Measurements from ENCODE around the gene KRT74. TPM values are rescaled to one million over a fixed set of nuclear protein-coding genes. Genes with fewer than 3 reads are reported as not detected.

KRT74 gene
- total RNA-seq, 1 experiment from 2014 or later: not detected

DNA sequence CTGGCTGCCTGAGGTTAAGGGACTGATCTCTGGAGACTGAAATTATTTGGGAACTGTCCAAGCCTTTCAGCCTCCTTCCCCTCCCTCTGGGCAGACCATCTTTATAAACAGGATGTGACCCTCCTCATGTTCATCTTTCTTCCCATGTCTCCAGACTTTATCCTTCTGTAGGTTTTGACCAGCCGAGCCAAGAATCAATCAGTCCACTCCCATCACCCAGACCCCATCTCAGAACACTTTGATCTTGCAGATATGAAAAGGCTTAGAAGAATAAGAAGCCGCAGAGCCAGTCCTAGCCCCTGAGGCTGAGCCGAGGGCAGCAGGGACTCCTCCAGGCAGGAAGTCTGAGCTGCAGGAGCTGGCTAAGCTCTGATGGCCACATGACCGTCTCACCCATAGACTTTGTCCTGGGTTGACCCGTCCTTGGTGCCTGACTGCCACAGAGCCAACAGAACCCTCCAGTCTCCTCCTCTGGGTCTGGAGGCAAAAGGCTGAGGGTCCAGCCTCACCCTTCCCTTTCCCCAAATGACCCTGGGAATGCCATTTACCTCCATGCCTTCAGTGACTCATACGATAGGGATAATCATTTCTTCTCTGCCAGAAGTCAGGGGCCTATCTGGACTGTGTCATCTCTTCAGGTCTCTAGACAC, 22.3 kb downstream of the KRT74 start:
- DNase-seq: peak; percentile 53 to 80
- POLR2A ChIA-PET: no interaction called here
- intact Hi-C loops (cut with micrococcal nuclease; ENCODE audit: unreplicated experiment): no loop called here
- Mint-ChIP-seq H3K9me3 (ENCODE audit: unreplicated experiment) (no peaks in the 10 kb centered on the region), H3K4me3 (ENCODE audit: unreplicated experiment) (peak overlapping the region; percentile 30), H3K36me3 (ENCODE audit: insufficient read depth, unreplicated experiment) (peaks cover 5% of the 10 kb centered on the region), H3K4me1 (ENCODE audit: low read depth, unreplicated experiment) (peaks cover 13% of the 10 kb centered on the region), H3K27ac (ENCODE audit: unreplicated experiment) (peak overlapping the region; percentile 70), H3K27me3 (ENCODE audit: insufficient read depth, unreplicated experiment) (no peaks in the 10 kb centered on the region)
- BruUV-seq (replicated peaks): no TSS peak
- CTCF ChIA-PET: interaction anchor here (0.9 kb wide), 1 partner anchor 330 kb away, joined by 3 read pairs; no protein-coding TSS in a partner anchor
- Histone ChIP-seq H3K4me1 (peaks cover 34% of the 10 kb centered on the region), H3K4me3 (ENCODE audit: low read depth, low read length) (no peak overlapping the region), H3K27me3 (replicated peaks; ENCODE audit: control insufficient read depth, insufficient read depth, low read length) (no peaks in the 10 kb centered on the region), H3K36me3 (ENCODE audit: control insufficient read depth, insufficient read depth, low read length) (no peaks in the 10 kb centered on the region), H3K9me3 (no peaks in the 10 kb centered on the region)
- TF ChIP-seq, protein P1, sequence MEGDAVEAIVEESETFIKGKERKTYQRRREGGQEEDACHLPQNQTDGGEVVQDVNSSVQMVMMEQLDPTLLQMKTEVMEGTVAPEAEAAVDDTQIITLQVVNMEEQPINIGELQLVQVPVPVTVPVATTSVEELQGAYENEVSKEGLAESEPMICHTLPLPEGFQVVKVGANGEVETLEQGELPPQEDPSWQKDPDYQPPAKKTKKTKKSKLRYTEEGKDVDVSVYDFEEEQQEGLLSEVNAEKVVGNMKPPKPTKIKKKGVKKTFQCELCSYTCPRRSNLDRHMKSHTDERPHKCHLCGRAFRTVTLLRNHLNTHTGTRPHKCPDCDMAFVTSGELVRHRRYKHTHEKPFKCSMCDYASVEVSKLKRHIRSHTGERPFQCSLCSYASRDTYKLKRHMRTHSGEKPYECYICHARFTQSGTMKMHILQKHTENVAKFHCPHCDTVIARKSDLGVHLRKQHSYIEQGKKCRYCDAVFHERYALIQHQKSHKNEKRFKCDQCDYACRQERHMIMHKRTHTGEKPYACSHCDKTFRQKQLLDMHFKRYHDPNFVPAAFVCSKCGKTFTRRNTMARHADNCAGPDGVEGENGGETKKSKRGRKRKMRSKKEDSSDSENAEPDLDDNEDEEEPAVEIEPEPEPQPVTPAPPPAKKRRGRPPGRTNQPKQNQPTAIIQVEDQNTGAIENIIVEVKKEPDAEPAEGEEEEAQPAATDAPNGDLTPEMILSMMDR (IDR thresholded peaks at IDR 0.05; ENCODE audit: insufficient read depth in 1 of 2, low read depth in 1 of 2, low read length in 1 of 2, severe bottlenecking in 1 of 2, unreplicated experiment in 1 of 2): no peak

DNA sequence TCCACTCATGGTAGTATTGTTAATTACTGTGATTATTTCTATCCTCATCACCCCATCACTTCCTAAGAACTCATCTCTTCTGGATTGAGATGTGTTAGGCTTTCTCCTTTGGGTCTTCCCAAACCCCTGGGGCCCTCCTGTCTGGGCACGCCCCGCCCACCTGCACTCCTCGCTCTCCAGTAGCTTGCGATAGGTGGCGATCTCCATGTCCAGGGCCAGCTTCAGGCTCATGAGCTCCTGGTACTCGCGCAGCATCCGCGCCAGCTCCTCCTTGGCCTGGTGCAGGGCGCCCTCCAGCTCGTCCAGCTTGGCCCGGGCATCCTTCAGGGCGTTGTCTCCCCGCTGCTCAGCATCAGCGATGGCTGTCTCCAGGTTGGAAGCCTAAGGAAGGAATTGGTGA, 27.5 kb downstream of the KRT74 start:
- H3K9me3 Mint-ChIP-seq (ENCODE audit: unreplicated experiment): no peaks in the 10 kb centered on the region
- Histone ChIP-seq H3K4me1 (peaks cover 22% of the 10 kb centered on the region), H3K9me3 (no peaks in the 10 kb centered on the region), H3K36me3 (ENCODE audit: control insufficient read depth, insufficient read depth, low read length) (no peaks in the 10 kb centered on the region), H3K27me3 (replicated peaks; ENCODE audit: control insufficient read depth, insufficient read depth, low read length) (no peaks in the 10 kb centered on the region), H3K4me3 (ENCODE audit: low read depth, low read length) (no peak overlapping the region)
- ChIA-PET POLR2A (no interaction called here), CTCF (no interaction called here)
- no peak for DNase-seq
- no peaks in the 10 kb centered on the region for H3K27me3 Mint-ChIP-seq (ENCODE audit: insufficient read depth, unreplicated experiment)
- H3K36me3 Mint-ChIP-seq (ENCODE audit: insufficient read depth, unreplicated experiment): peaks cover 3% of the 10 kb centered on the region
- BruUV-seq (replicated peaks): no TSS peak
- intact Hi-C loops (cut with micrococcal nuclease; ENCODE audit: unreplicated experiment): no loop called here
- TF ChIP-seq, protein P1 (IDR thresholded peaks at IDR 0.05; ENCODE audit: insufficient read depth in 1 of 2, low read depth in 1 of 2, low read length in 1 of 2, severe bottlenecking in 1 of 2, unreplicated experiment in 1 of 2): no peak
- H3K27ac Mint-ChIP-seq (ENCODE audit: unreplicated experiment): no peak overlapping the region
- H3K4me3 Mint-ChIP-seq (ENCODE audit: unreplicated experiment): no peak overlapping the region
- H3K4me1 Mint-ChIP-seq (ENCODE audit: low read depth, unreplicated experiment): peaks cover 11% of the 10 kb centered on the region

DNA sequence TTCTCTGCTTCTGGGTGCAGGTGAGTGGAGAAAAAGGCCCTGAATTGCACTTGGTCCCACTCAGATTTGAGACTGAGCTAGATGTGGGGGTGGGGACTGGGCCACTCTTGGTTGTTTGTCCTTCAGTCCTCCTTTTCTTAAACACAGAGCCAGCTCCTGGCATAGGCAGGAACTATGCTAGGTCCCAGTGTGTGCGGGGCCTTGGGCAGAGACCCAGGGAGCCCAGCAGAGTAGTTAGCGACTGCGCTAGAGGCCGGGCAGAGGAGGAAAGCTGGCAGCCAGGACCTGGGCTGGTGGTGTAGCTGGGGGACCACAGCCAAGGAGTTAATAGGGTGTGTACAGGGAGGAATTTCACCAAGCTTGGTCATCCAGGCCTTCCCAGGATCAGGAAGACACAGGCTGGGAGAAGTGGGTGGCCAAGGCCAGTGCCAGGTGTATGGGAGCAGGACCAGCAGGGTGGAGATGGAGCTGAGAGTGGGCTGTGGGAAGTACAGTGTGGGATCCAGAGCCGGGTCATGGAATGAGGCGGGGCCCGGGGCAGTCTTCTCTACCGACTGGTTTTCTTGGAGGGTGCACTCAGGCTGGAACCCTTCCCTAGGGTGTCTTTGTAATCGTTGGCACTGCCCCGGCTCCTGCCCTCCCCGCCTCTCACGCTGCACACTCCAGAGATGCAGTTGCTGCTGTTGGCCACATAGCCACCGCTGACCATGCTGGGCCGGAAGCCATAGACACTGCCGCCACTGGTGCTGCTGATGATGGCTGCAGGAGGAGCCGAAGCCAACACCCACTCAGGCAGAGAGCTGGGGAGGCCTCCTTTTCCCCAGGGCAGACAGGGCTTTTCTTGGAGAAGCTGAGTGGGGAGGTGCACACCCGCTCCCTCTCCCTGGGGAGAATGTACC, 29.4 kb downstream of the KRT74 start:
- no peaks in the 10 kb centered on the region for H3K9me3 Mint-ChIP-seq (ENCODE audit: unreplicated experiment)
- BruUV-seq (replicated peaks): no TSS peak
- CTCF ChIA-PET: interaction anchor here (0.6 kb wide), 1 partner anchor 386 kb away, joined by 3 read pairs; no protein-coding TSS in a partner anchor

More for the DNA sequence above, 29.4 kb downstream of the KRT74 start:
- POLR2A ChIA-PET: no interaction called here
- TF ChIP-seq, protein P1 (IDR thresholded peaks at IDR 0.05; ENCODE audit: insufficient read depth in 1 of 2, low read depth in 1 of 2, low read length in 1 of 2, severe bottlenecking in 1 of 2, unreplicated experiment in 1 of 2): no peak
- no peaks in the 10 kb centered on the region for H3K27me3 Mint-ChIP-seq (ENCODE audit: insufficient read depth, unreplicated experiment)
- peaks cover 7% of the 10 kb centered on the region for H3K4me1 Mint-ChIP-seq (ENCODE audit: low read depth, unreplicated experiment)
- no peak overlapping the region for H3K4me3 ChIP-seq (ENCODE audit: low read depth, low read length)
- intact Hi-C loops (cut with micrococcal nuclease; ENCODE audit: unreplicated experiment): no loop called here
- H3K27ac Mint-ChIP-seq (ENCODE audit: unreplicated experiment): no peak overlapping the region
- H3K27me3 ChIP-seq (replicated peaks; ENCODE audit: control insufficient read depth, insufficient read depth, low read length): no peaks in the 10 kb centered on the region
- H3K36me3 ChIP-seq (ENCODE audit: control insufficient read depth, insufficient read depth, low read length): no peaks in the 10 kb centered on the region
- no peak overlapping the region for H3K4me3 Mint-ChIP-seq (ENCODE audit: unreplicated experiment)
- no peaks in the 10 kb centered on the region for H3K36me3 Mint-ChIP-seq (ENCODE audit: insufficient read depth, unreplicated experiment)
- no peaks in the 10 kb centered on the region for H3K9me3 ChIP-seq
- DNase-seq: no peak
- peaks cover 9% of the 10 kb centered on the region for H3K4me1 ChIP-seq

All from Caco-2 (cell line).